Umbilical cord (tissue), 2 donors: ENCODE results near the gene SMAD3. TPM values are rescaled to one million over a fixed set of nuclear protein-coding genes. Genes with fewer than 3 reads are reported as not detected.
A peak's percentile ranks its signal among the peaks of the same experiment; 100 is the strongest.
"Not testable (repeated sequence)": the region's sequence is repeated elsewhere in the genome, so short reads cannot be mapped to it uniquely, and the experiment has no call there.

Source experiments
- DNase-seq: peaks from one replicate; pipeline ENCODE4 v3.0.0-alpha.2; 2015; ENCODE audit warnings: low spot score
- total RNA-seq: library from RNA; depleted of rRNA; stranded (reverse); fragments of >200 nt; gene quantifications from one replicate; pipeline ENCODE4 v1.2.3, GENCODE V29; 2014; ENCODE audit warnings: low replicate concordance; ENCODE audit not compliant: insufficient read depth

Gene SMAD3
- total RNA-seq, 1 donor from 2014 or later = 11.1 TPM

GRCh38 chr15:67062369-67062985 lies 2.9 kb upstream of the SMAD3 start:
- DNase-seq = no peak

GRCh38 chr15:67063689-67064606 lies 1.5 kb upstream of the SMAD3 start:
- DNase-seq = peak; percentile 83

GRCh38 chr15:67064607-67065530 lies 533 bp upstream of the SMAD3 start:
- DNase-seq = no peak

GRCh38 chr15:67066041-67066958 lies 898 bp downstream of the SMAD3 start:
- DNase-seq = peak; percentile 50

- DNase-seq = peak; percentile 72
These were observed 1.8 kb downstream of the SMAD3 start for GRCh38 chr15:67066959-67067853.

- DNase-seq = peak; percentile 77
These were observed 2.6 kb downstream of the SMAD3 start for GRCh38 chr15:67067930-67068551.

- peak; percentile 64 for DNase-seq
These were observed 3.5 kb downstream of the SMAD3 start for GRCh38 chr15:67068710-67069400.

GRCh38 chr15:67070150-67070549 lies 4.7 kb downstream of the SMAD3 start:
- no peak for DNase-seq

- DNase-seq = no peak
These were observed 5.7 kb downstream of the SMAD3 start for GRCh38 chr15:67070892-67071664.

- DNase-seq = no peak
These were observed 7.0 kb downstream of the SMAD3 start for GRCh38 chr15:67072442-67072841.

GRCh38 chr15:67072958-67073357 lies 7.6 kb downstream of the SMAD3 start:
- DNase-seq = no peak

GRCh38 chr15:67074886-67075229 lies 9.5 kb downstream of the SMAD3 start:
- no peak for DNase-seq

- not testable (repeated sequence) for DNase-seq
These were observed 10.2 kb downstream of the SMAD3 start for GRCh38 chr15:67075555-67076135.

- DNase-seq = no peak
These were observed 10.9 kb downstream of the SMAD3 start for GRCh38 chr15:67076147-67076843.

- no peak for DNase-seq
These were observed 12.3 kb downstream of the SMAD3 start for GRCh38 chr15:67077641-67078215.

GRCh38 chr15:67079361-67079760 lies 14.0 kb downstream of the SMAD3 start:
- DNase-seq = no peak
